Endometrial microvascular endothelial cells (primary cell): Measurements from ENCODE around the gene PDE8B. TPM values are rescaled to one million over a fixed set of nuclear protein-coding genes. Genes with fewer than 3 reads are reported as not detected.

ENCODE experiments used
- in situ Hi-C: cut with HindIII; loops from 2 replicates; pipeline ENCODE4 v1.10.0; 2017; ENCODE audit warnings: low sequenced_read_pairs, low pct_unique_long_range_greater_than_20kb; ENCODE audit errors: inconsistent ontology term
- total RNA-seq: library from RNA; depleted of rRNA; stranded (reverse); fragments of >200 nt; gene quantifications from one replicate; pipeline ENCODE4 v1.2.3, GENCODE V29; 2015; ENCODE audit errors: inconsistent ontology term

PDE8B gene
- total RNA-seq, 1 donor from 2014 or later = not detected

DNA sequence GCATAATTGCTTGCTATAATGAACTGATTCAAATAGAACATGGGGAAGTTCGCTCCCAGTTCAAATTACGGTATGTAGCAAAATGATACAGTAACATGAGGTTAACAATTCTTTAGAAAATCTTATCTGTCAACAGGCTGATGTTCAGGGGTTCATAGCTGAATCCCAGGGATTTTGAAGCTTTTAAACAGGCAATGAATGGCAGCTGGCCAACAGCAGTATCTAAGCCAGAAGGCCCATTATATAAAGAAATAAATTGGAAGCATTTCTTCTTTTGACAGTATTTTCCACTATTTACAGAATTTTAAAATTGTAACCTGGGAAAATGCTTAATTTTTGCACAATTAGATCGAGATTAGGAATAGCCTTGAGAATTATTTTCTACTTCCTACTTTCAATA, 126.8 kb downstream of the PDE8B start:
- in situ Hi-C loops = no loop called here

- in situ Hi-C loops = no loop called here
Measured at GRCh38 chr5:77337686-77338085, 127.2 kb downstream of the PDE8B start.

- in situ Hi-C loops = no loop called here
Measured at GRCh38 chr5:77339337-77339890, 128.9 kb downstream of the PDE8B start.

GRCh38 chr5:77343165-77343564, 132.7 kb downstream of the PDE8B start:
- in situ Hi-C loops = no loop called here

DNA sequence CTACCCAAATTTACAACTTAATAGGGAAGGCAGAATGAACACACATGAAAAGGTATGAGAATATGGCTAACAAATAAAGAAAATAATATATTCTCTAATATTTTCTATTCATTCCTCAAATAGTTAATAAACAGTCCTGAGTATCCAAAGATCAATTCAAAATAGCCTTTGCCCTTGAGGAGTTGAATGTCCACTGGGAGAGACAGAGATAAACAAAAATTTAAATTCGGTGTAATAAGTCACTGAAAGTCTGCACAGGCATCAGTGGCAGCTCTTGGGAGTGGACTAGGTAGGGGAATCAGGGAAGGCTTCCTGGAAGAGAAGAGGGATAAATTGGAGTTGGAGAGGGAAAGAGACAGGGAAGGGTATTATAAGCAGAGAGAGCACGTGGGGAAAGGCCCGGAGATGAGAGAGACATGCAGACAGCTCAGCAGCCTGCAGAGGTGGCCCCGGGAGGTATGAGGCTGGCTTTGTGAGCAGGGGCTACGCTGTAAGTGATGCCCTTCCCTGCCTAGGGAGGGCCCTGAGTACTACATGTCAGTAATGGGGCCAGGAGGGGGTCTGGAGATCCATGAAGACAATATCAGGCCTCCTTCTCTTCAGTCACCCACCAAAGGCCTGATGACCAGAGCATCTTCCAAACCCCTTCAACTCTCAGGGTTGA, 137.1 kb downstream of the PDE8B start:
- in situ Hi-C loops = no loop called here

DNA sequence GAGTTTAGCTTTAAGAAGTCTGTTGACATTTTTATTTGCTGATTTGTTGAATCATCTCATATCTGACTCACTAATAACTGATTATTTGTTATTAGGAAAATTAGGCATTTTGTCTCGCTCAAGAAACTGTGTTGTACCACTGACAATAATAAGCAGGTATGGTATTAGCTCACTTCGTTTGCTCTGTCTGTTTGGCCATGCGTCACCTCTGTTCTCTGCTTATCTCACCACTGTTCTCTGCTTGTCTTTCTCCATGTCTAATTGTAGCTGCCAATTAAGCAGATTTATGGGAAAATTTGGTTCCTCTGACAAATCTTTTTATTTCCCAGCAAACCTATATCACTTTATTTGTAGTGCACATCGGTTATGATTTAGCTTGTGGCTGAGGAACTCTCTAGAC, 142.8 kb downstream of the PDE8B start:
- in situ Hi-C loops = no loop called here

DNA sequence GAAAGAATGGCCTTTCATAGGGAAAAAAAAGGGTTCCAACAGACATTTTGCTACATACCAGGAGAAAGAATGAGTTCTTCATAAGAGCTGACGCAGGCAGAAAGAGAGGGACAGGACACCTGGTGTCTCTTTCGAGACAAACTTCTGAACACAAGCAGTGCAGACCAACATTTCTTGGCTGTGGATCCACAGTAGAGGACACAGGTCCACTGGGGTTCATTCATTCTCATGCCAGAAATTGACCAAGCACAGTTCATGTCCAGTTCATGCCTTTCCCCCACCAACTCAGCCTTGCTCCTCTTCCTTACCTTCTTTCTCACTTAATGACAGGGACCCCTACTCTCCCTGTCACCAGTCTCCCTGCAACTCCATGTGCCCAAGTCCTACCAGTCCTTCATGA, 144.0 kb downstream of the PDE8B start:
- in situ Hi-C loops = no loop called here

GRCh38 chr5:77355080-77355479, 144.6 kb downstream of the PDE8B start:
- in situ Hi-C loops = no loop called here

- in situ Hi-C loops = no loop called here
Measured at GRCh38 chr5:77355751-77356150, 145.3 kb downstream of the PDE8B start.

- in situ Hi-C loops = no loop called here
Measured at GRCh38 chr5:77356740-77357139, 146.3 kb downstream of the PDE8B start.

DNA sequence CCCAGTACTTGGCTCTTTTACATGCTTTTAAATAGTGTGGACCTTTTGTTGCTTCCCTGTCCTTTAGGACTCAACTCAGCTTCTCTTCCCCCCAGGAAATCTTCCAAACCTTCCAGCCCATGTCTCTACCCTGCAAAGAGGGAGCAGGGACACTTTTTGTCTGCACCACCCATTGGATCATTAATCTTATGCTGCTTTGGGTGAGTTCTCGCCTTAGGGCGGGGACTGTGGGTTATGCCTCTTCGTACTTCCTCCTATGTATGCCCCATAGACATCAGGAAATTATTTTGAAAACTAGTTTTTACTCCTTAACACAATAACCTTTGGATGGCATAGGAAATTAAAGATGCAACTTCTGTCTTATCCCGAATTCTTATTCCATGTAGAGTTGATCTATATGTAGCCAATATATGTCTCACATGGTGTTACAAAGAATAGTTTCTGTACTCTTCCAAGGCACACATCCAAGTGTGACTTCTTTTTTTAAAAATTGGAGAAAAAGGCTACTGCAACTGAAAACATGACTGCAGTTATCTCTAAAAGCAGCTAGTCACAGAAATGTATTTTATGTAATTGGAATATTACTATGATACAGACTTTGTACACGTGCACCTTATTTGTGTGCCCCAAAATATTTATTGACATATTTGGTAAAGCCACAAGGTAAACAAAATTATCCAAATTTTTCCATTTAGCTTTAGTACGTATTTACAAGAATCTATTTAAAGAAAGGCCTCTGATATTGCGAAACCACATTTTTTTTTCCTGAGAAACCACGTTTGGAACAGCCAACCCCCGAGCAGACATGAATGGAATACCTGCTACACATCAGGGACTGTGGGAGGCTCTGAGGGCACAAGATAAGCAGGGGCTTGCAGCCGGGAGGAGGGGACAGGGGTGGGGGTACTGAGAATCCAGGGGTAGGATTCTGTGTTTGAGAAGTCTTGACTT, 148.1 kb downstream of the PDE8B start:
- in situ Hi-C loops = no loop called here

DNA sequence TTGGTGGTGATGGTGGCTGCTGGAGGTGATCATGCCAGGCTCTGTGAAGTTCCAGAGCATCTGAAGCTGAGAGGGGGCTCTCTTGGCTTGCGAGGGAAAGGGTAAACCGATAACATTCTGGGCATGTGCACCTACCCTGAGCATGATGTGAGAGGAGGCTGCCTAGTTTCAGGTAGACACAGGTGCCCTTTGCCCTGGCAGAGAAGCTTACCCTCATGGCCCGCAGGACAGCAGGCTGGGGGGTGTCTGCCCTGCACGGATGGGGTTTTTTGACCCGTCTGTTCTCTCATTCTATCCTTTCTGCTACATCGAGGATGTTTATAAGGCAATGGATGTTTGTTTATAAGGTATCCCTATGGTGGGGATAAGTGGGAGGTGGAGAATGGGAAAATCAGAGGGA, 148.8 kb downstream of the PDE8B start:
- in situ Hi-C loops = no loop called here

- in situ Hi-C loops = no loop called here
Measured at GRCh38 chr5:77360381-77360780, 149.9 kb downstream of the PDE8B start.

DNA sequence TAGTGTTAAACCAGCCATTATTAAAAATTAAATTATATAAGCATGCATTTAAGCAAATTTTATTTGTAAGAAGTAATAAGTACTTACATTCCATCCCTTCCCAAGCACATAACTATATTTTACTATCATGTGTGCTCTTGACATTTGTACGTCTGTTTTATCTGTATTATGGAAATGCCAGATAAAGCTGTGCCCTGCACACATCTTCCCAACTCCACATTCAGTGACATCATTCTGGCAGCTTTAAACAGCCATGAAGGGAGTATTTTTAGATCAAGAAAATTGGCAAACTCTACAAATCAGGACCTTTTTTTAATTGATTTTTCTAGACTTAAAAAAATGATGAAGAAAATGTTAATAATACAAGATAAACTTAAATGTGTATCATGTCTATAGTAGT, 150.5 kb downstream of the PDE8B start:
- in situ Hi-C loops = no loop called here

DNA sequence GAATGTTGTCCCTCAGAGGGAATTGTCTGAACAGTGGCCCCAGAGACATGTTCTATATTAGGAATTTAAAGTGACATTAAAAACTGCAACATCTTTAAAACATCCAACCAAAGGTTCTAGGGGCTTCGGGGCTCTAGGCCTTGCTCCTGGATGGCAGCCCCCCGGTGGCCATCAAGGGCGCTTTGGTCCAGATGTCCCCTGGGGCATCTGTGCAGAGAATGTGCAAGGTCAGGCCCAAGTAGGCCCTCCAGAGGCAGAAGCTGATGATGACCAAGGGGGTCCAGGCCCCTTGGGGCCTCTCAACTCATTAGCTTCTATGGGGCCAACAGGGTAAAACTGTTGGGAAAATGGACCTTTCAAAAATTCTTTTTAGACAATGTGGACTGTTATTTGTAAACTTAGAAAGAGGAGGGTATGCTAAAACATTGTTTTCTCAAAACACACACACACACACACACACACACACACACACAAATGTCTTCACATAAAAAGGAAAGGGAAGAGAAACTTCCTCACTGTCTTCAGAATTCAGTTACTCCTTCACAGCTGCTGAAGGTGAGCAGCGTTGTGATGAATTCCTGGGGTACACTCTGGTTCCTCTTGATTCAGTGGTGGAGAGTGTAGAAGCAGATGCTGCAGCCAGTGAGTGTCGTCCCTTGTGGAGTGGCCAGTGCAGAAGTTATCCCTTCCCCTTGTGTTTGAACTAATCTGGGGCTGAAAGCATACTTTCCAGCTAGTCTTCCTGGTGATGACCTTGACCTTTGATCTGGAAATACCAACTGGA, 156.4 kb downstream of the PDE8B start:
- in situ Hi-C loops = no loop called here

DNA sequence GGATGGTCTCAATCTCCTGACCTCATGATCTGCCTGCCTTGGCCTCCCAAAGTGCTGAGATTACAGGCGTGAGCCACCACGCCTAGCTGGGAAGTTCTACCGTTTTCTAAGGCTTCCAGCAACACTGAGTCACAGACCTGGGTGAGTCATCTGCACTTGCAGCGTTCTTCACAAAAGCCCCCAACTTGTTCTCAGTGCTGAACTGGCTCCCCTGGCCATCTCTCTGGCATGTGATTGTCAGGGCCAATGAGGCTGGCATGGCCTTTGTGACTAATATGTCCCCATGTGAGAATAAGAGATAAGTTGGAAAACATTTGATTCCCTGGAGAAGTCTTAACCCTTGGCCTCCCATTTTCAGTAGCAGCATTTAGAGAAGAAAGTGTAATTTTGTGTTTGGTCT, 157.3 kb downstream of the PDE8B start:
- in situ Hi-C loops = no loop called here

DNA sequence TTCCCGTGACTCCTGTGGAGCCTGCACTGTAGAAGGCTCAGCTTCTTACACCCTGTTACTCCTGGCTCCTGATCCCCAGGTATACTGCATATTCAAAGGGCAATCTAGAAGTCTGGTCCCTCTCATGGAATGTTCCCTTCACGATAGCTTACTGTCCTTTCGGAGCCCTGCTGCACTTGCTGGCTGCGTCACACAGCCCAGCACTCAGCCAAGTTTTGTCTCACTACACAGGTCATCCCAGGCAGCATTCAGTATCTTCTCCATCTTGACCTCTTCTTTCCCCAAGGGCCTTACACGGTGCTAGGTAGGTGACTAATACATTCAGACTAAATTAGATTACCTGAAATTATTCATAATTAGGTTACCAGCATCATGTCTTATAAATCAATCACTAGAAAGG, 157.9 kb downstream of the PDE8B start:
- in situ Hi-C loops = no loop called here

DNA sequence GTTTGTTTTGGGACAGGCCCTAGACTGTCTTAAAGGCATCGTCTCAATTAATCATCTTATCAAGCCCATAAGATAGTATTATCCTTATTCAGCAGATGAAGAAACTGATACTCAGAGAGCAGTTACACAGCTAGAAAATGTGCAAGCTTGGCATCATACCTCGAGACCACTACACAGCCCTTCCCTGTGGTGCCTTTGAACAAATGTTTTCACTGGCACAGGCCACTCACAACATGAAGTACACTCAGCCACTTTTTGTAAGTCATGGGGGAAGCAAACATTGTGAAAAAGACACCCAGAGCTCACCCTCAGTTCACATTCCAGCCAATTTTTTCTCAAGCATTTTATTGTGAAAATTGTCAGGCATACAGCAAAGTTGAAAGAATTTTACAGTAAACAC, 159.1 kb downstream of the PDE8B start:
- in situ Hi-C loops = no loop called here

GRCh38 chr5:77374686-77375085, 164.2 kb downstream of the PDE8B start:
- in situ Hi-C loops = no loop called here
